GM18861 (cell line): ENCODE results near the gene PLPP6.
A peak's percentile ranks its signal among the peaks of the same experiment; 100 is the strongest.
"Not testable (repeated sequence)": the region's sequence is repeated elsewhere in the genome, so short reads cannot be mapped to it uniquely, and the experiment has no call there.

Experiments used
- ATAC-seq: cut with Tn5 transposase; IDR thresholded peaks from one replicate; pipeline ENCODE4 v1.9.1; 2021; ENCODE audit not compliant: unreplicated experiment

Gene PLPP6

DNA sequence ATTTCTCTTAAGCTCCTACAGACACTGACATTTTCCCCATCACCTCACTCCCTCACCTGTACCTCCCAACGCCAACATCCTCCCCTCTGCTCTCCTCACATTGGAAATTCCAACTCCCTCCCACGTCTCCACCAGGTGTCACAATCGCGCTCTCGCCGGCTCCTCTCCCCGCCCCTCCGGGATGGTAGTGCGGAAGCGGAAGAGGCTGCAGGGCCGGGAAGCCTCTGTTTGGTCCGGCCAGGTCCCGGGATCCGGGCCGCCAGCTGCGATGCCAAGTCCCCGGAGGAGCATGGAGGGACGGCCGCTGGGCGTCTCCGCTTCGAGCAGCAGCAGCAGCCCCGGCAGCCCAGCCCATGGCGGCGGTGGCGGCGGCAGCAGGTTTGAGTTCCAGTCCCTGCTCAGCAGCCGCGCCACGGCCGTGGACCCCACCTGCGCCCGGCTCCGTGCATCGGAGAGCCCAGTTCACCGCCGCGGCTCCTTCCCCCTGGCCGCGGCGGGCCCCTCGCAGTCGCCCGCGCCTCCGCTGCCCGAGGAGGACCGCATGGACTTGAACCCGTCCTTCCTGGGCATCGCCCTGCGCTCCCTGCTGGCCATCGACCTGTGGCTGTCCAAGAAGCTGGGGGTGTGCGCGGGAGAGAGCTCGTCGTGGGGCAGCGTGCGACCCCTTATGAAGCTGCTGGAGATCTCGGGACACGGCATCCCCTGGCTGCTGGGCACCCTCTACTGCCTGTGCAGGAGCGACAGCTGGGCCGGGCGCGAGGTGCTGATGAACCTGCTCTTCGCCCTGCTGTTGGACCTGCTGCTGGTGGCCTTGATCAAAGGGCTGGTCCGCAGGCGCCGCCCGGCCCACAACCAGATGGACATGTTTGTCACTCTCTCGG lies at the start of gene PLPP6:
Gene PLPP6 (plus strand): TSS at position 187 of the 881 bp plus-strand sequence. CDS start 82 bp downstream, at position 269.
- peak; percentile 74 for ATAC-seq

DNA sequence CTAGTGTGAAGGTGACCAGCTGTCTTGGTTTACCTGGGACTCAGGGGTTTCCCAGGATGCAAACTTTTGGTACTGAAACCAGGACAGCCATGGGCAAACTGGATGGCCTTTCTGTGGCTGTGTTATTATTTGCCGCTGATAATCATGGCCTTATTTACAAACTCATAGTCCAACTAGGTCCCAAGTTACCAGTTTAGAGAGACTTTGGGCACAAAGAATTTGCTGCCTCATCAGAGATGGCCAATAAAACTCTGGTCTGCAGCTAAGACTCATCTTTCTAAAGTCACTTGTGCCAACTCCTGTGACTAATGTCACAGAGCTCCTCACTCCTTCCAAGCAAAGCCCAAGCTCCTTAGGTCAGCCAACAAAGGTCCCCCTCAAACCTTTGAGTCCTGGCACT lies 47.5 kb upstream of the PLPP6 start:
- no peak for ATAC-seq

DNA sequence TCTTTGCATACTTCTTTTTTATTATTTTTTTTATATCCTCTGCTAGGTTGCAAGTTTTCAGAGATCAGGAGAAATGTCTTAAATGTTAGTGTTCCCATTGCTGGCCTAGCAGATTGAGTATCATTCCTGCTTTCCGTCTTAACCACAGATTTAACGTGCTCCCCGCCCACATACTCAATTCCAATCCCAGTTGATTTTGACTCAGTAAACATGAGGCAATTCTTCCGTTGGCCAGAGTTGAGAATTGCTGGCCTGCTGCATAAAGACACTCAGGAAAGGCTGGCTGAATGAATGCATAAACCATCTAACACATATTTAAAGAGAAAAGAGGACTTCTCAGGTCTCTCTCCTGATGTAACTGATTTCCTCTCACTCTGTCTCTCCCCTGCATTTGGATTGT lies 46.8 kb upstream of the PLPP6 start:
- no peak for ATAC-seq

DNA sequence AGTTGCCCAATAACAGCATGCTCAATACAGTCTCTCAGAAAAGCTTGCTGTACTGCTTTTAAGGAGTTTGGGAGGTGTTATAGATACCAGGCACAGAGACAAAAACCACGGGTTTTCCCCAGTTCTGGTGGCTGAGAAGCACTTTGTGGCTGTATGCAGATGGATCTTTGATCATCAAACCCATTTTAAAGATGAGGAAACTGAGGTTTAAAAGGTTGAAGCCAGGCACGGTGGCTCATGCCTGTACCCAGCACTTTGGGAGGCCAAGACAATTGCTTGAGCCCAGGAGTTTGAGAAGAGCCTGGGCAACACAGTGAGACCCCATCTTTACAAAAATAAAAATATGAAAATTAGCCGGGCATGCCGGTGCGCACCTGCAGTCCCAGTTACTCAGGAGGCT lies 46.3 kb upstream of the PLPP6 start:
- ATAC-seq, result no peak

DNA sequence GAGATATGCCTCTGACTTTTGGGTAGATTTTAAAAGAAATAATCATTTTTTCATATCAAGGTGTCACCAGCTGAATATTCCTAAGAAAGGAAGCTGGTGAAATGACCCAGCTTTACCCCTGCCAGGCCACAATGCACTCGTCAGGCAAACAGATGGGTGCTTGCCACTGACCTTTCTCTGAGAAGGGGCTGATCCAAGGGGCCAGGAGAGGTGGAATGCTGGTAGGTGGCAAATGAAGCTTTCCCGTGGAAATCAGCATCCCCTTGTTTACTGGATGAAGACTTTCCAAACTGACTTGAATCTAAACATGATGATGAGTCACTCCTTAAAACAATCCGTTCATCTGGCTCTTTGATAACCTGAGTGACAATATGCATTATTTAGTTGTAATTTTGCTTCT lies 44.3 kb upstream of the PLPP6 start:
- no peak for ATAC-seq

DNA sequence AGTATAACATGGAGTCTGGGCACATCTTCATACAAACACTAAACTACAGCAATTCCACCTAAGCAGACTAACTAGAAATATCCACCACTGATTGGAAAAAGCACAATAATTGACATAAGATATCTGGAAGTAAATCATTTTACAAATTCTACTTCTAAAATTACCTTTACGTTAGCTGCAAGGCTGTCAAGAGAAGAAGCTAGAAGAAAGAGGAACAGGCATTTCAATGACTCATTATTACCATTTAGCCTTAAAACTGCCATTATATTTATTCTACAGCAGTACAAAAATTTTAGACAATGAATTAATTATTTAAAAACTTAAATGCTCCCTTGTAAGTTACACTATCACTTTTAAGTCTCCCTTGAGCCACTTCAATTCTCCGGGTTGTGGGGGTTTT lies 43.4 kb upstream of the PLPP6 start:
- no peak for ATAC-seq

DNA sequence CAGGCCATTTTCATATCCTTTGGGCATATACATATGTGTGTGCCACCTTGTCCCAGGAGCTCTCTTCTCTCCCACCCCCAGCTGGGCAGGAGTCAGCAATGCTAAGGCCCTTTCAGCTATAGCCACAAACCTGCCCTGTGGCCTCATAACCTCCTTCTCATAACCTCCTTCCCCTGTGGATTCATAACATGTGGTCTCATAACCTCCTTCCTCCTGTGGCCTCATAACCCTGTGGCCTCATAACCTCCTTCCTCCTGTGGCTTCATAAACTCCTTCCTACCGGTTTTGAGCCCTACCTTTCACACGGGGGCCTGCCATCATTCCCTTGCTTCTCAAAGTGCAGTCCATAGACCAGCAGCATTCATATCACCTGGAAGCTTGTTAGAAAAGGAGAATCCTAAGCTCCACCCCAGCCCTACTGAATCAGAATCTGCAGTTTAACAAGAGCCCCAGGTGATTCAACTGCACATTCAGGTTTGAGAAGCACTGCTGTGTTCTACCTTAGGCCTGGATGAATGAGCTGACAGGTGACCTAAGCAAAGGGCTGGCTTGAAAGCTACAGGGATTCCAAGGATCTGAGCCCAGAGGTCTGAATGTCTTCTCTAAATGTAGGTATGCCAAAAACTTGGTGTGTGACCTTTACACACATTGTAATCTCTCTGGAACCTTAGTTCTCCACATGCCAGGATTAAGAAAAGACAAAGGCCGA lies 41.9 kb upstream of the PLPP6 start:
- ATAC-seq, result no peak

- no peak for ATAC-seq
These were observed 41.1 kb upstream of the PLPP6 start for GRCh38 chr9:4620881-4621555.

- ATAC-seq, result no peak
These were observed 40.1 kb upstream of the PLPP6 start for GRCh38 chr9:4622016-4622415.

DNA sequence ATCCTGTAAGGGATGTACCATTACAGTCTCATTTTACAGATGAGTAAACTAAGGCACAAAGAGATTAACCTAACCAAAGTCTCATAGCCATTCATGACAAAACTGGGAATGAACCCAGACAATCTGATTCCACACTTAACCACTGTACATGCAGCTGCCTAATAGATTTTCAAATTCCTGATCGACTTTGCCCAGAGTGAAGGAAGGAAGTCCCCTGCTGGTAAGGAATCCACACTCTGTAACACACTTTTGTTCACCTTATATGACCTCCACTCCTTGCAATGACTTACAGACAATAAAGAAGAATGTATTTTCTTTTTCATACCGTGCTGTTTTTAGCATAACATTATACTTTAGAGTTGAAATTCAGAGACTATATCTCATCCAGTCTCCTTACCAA lies 31.3 kb upstream of the PLPP6 start:
- ATAC-seq, result no peak

DNA sequence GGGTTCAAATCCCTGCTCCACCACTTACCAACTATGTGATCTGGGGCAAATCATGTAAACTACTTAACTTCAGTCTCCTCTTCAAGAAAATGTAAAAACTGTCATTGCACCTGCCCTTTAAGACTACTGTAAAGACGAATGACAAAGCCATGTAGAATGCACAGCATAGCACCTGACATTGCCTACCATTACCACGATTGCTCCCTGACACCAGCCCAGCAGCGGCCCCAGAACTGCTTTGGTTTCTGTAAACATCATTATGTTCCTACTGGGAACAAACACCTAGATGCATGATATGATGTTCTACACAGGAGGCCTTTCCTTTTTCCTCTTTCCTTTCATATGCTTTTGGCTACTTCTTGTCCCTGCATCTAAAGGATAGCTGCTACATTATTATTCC lies 23.1 kb upstream of the PLPP6 start:
- ATAC-seq, result no peak

- ATAC-seq, result no peak
These were observed 22.7 kb upstream of the PLPP6 start for GRCh38 chr9:4639420-4639819.

DNA sequence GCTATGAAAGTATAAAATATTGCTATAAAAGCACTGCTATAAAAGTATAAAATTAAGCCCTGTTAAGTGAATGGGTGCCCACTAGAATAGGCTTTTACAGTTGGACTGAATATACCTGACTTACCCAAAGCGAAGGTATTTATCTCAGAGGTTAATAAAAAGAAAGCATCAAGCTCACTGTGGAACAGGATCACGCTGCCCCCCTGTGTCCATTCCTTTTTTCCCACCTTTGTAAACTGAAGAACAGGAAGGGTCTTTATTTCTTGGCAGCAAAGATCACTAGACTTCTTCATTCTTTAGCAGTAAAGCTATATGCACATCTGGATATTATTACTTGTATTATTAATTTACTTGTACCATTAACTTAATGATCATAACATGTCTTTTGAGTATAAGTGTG lies 22.1 kb upstream of the PLPP6 start:
- ATAC-seq, result no peak

- no peak for ATAC-seq
These were observed 19.7 kb upstream of the PLPP6 start for GRCh38 chr9:4642351-4642750.

- no peak for ATAC-seq
These were observed 8.0 kb upstream of the PLPP6 start for GRCh38 chr9:4654084-4654483.

DNA sequence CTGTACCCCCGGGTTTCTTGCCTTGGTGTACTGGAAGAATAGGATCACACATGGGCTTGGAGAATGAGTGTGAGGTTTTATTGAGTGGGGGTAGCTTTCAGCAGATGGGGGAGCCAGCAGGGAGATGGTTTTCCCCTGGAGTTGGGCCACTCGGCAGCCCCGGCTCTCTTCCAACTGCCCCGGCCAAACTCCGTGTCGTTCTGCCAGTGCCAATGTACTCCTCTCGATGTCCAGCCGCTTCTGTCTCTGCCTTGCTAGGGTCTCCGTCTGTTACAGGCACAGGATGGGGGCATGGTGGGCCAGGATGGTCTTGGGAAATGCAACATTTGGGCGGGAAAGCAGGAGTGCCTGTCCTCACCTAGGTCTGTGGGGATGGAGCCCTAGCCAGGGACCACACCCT lies 7.6 kb upstream of the PLPP6 start:
- ATAC-seq, result no peak

GRCh38 chr9:4656196-4656595 lies 5.9 kb upstream of the PLPP6 start:
- not testable (repeated sequence) for ATAC-seq

DNA sequence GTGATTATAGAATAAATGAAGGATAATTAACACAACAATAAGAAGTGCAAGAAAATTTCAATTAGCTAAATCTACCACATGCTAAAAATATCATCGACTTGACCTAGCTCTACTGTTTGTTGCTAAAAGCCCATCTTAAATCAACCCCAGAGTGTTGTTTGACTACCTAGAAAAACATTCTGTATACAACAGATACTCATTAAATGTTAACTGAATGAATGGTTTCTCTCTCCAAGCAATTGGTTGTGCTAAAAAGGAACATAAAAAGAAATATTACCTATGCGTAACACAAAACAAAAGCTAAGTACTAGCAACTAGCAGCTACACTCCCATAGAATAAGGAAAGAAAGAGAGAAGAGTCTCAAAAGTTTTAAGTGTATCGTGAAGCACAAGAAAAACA lies 5.5 kb upstream of the PLPP6 start:
- no peak for ATAC-seq

DNA sequence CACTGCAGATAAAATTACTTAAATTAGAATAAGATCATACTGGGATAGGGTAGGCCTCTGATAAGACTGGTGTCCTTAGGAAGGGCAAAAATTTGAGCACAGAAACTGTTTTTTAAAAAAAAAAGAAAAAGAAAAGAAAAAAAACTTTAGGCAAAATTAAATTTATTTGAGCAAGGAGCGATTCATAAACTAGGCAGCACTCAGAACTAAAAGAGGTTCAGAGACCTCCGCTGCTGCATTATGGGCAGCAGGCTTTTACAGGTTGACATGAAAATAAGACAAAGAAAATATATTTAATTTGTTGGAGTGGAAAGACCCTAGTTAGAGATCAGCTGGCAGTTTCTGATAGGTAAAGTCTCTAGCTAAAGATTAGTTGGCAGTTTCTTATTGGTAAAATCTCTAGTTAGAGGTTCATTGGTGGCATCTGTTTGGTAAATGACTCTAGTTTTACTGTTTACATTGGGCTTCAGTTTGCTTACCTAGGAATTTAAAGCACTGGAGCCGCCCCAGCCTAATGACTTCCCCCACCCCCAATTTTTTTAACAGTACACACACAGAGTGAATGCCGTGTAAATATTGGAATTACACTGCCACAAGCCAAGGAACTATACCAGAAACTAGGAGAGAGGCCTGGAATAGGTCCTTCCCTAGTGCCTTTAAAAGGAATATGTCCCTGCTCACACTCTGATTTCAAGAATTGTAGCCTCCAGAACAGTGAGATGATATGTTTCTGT lies 4.5 kb upstream of the PLPP6 start:
- ATAC-seq, result no peak

- not testable (repeated sequence) for ATAC-seq
These were observed 1.4 kb upstream of the PLPP6 start for GRCh38 chr9:4660665-4661064.

GRCh38 chr9:4661165-4661564 lies 929 bp upstream of the PLPP6 start:
- no peak for ATAC-seq
